SK-N-SH (cell line): ENCODE data around the gene VAV1. TPM values are rescaled to one million over a fixed set of nuclear protein-coding genes. Genes with fewer than 3 reads are reported as not detected.

Source experiments
- CTCF ChIA-PET: fragments of 300-600, 350-600 bp; formaldehyde crosslinking; extraction: SDS; loops from one replicate; lab custom pipeline; 2021; lab: Yijun Ruan, JAX
- POLR2A ChIA-PET: fragments of 350-600 bp; sonication (Branson Sonifier 250); formaldehyde crosslinking; extraction: SDS; loops from one replicate; lab custom pipeline; 2020; ENCODE audit warnings: antibody characterized with exemption, inconsistent platforms; lab: Yijun Ruan, JAX
- DNase-seq: peaks from one replicate; pipeline ENCODE4 v3.0.0; 2012
- H2AFZ ChIP-seq: fragments of 200-600 bp; sonication (generic); 2 replicates; pipeline ENCODE4 v1.8.1; 2016; ENCODE audit warnings: antibody characterized with exemption, mild to moderate bottlenecking, low read depth
- H3F3A ChIP-seq: fragments of 200-600 bp; sonication (generic); replicated peaks from 2 replicates; pipeline ENCODE3; 2016; ENCODE audit warnings: antibody characterized with exemption, mild to moderate bottlenecking; ENCODE audit not compliant: insufficient read depth
- H3K27ac ChIP-seq, 2 experiments: fragments of 200-500 bp in 1 of 2; fragments of 200-600 bp in 1 of 2; sonication (Bioruptor generic) in 1 of 2; sonication (generic), shearing (Covaris generic) in 1 of 2; 2 replicates each; pipeline versions ENCODE4 v1.5.1 to v1.6.1; 2014 to 2016; ENCODE audit warnings: low read depth in 2 of 2, inconsistent platforms in 1 of 2, low read length in 1 of 2, mild to moderate bottlenecking in 1 of 2, mixed read lengths in 1 of 2
- H3K27me3 ChIP-seq: fragments of 200-600 bp; sonication (generic), shearing (Covaris generic); 2 replicates; pipeline ENCODE4 v1.6.1; 2016; ENCODE audit warnings: mixed run types; ENCODE audit not compliant: insufficient read depth
- H3K36me3 ChIP-seq, 2 experiments: fragments of 200-500 bp in 1 of 2; fragments of 200-600 bp in 1 of 2; sonication (Bioruptor generic) in 1 of 2; sonication (generic) in 1 of 2; replicated peaks in 1 of 2; 2 replicates each; pipeline versions ENCODE3 to v1.5.1; 2014 to 2016; ENCODE audit warnings: low read length in 1 of 2, mild to moderate bottlenecking in 1 of 2; ENCODE audit not compliant: insufficient read depth in 2 of 2, control insufficient read depth in 1 of 2
- H3K4me1 ChIP-seq, 2 experiments: fragments of 200-500 bp in 1 of 2; fragments of 200-600 bp in 1 of 2; sonication (Bioruptor generic) in 1 of 2; sonication (generic), shearing (Covaris generic) in 1 of 2; 2 replicates each; pipeline versions ENCODE4 v1.5.1 to v1.6.1; 2014 to 2016; ENCODE audit warnings: low read depth in 1 of 2, low read length in 1 of 2, mixed run types in 1 of 2; ENCODE audit not compliant: insufficient read depth in 2 of 2, control insufficient read depth in 1 of 2
- H3K4me2 ChIP-seq: fragments of 200-600 bp; sonication (generic), shearing (Covaris generic); 2 replicates; pipeline ENCODE4 v1.6.1; 2017; ENCODE audit warnings: mixed run types
- H3K4me3 ChIP-seq, 2 experiments: fragments of 200-500 bp in 1 of 2; fragments of 200-600 bp in 1 of 2; sonication (Bioruptor generic) in 1 of 2; sonication (generic), shearing (Covaris generic) in 1 of 2; 2 replicates each; pipeline versions ENCODE4 v1.5.1 to v1.8.1; 2014 to 2016; ENCODE audit warnings: low read depth in 2 of 2, inconsistent platforms in 1 of 2, low read length in 1 of 2, mild to moderate bottlenecking in 1 of 2, mixed read lengths in 1 of 2, moderate library complexity in 1 of 2
- H3K79me2 ChIP-seq: fragments of 200-600 bp; sonication (generic); 2 replicates; pipeline ENCODE4 v1.8.1; 2017; ENCODE audit warnings: mild to moderate bottlenecking; ENCODE audit not compliant: insufficient read depth
- H3K9ac ChIP-seq: fragments of 200-600 bp; sonication (generic); 2 replicates; pipeline ENCODE4 v1.6.1; 2017; ENCODE audit warnings: mixed run types
- H3K9me2 ChIP-seq: fragments of 200-600 bp; sonication (generic); 2 replicates; pipeline ENCODE4 v1.6.1; 2017; ENCODE audit warnings: mixed run types
- H3K9me3 ChIP-seq: fragments of 200-600 bp; sonication (generic); 2 replicates; pipeline ENCODE4 v1.6.1; 2017; ENCODE audit warnings: mixed run types, mild to moderate bottlenecking, moderate library complexity
- H4K20me1 ChIP-seq: fragments of 200-600 bp; sonication (generic); 2 replicates; pipeline ENCODE4 v1.6.1; 2017; ENCODE audit warnings: mild to moderate bottlenecking, mixed run types; ENCODE audit not compliant: insufficient read depth
- CTCF ChIP-seq: fragments of 200-600 bp; sonication (generic); IDR thresholded peaks from 2 replicates; pipeline ENCODE4 v1.6.1; 2017; ENCODE audit warnings: antibody characterized with exemption, mild to moderate bottlenecking, moderate library complexity
- ELF1 ChIP-seq: IDR thresholded peaks from 2 replicates; pipeline ENCODE4 v1.4.0; 2012
- EP300 ChIP-seq, 2 experiments: IDR thresholded peaks; 2 replicates each; pipeline versions ENCODE4 v1.4.0 to v1.6.1; 2012; ENCODE audit warnings: borderline replicate concordance in 1 of 2, low read depth in 1 of 2, low read length in 1 of 2
- FOXJ3 ChIP-seq: sonication (generic); formaldehyde crosslinking; IDR thresholded peaks from 2 replicates; pipeline ENCODE4 v1.5.1; 2020; ENCODE audit warnings: mild to moderate bottlenecking, missing genetic modification reagents
- FOXM1 ChIP-seq: IDR thresholded peaks from 2 replicates; pipeline ENCODE4 v1.4.0; 2012; ENCODE audit warnings: low read depth, mild to moderate bottlenecking
- GABPA ChIP-seq: IDR thresholded peaks from 2 replicates; pipeline ENCODE4 v1.4.0; 2012; ENCODE audit warnings: low read depth, mild to moderate bottlenecking
- IRF3 ChIP-seq: fragments of 150-350 bp; IDR thresholded peaks from 2 replicates; pipeline ENCODE4 v1.6.1; 2016; ENCODE audit warnings: mild to moderate bottlenecking, low read depth, low read length
- MXI1 ChIP-seq: IDR thresholded peaks from 2 replicates; pipeline ENCODE4 v1.6.1; 2012; ENCODE audit warnings: mild to moderate bottlenecking, low read depth, low read length, improper control_type of control experiment
- NRF1 ChIP-seq: IDR thresholded peaks from 2 replicates; pipeline ENCODE4 v1.6.1; 2012; ENCODE audit warnings: low read depth, mild to moderate bottlenecking, low read length
- RAD21 ChIP-seq: IDR thresholded peaks from 2 replicates; pipeline ENCODE4 v1.6.1; 2012; ENCODE audit warnings: mild to moderate bottlenecking, low read length
- RCOR1 ChIP-seq: fragments of 150-350 bp; IDR thresholded peaks from 2 replicates; pipeline ENCODE4 v1.6.1; 2017; ENCODE audit warnings: antibody characterized with exemption, low read length
- REST ChIP-seq: IDR thresholded peaks from 2 replicates; pipeline ENCODE4 v1.6.1; 2012; ENCODE audit warnings: mild to moderate bottlenecking, low read depth, low read length, moderate library complexity
- RFX5 ChIP-seq: IDR thresholded peaks from 2 replicates; pipeline ENCODE4 v1.6.1; 2012; ENCODE audit warnings: mild to moderate bottlenecking, improper control_type of control experiment, low read length
- SMC3 ChIP-seq: IDR thresholded peaks from 2 replicates; pipeline ENCODE4 v1.6.1; 2012; ENCODE audit warnings: low read depth, low read length, improper control_type of control experiment
- TAF1 ChIP-seq: IDR thresholded peaks from 2 replicates; pipeline ENCODE4 v1.6.1; 2012; ENCODE audit warnings: low read depth, mild to moderate bottlenecking, low read length, moderate library complexity, borderline replicate concordance
- USF1 ChIP-seq: IDR thresholded peaks from 2 replicates; pipeline ENCODE4 v1.4.0; 2012; ENCODE audit warnings: low read depth, borderline replicate concordance
- YY1 ChIP-seq: IDR thresholded peaks from 2 replicates; pipeline ENCODE4 v1.4.0; 2012; ENCODE audit warnings: low read depth, mild to moderate bottlenecking
- ZBTB33 ChIP-seq: IDR thresholded peaks from 2 replicates; pipeline ENCODE4 v1.4.0; 2012; ENCODE audit warnings: low read depth, borderline replicate concordance
- WGBS: methylation state at CpG from one replicate; pipeline ENCODE4 v1.1.6; 2017; ENCODE audit warnings: low lambda C conversion rate; 5-methylcytosine and 5-hydroxymethylcytosine counted together
- polyA plus RNA-seq, 3 experiments: library from polyadenylated mRNA; depleted of rRNA; stranded (reverse); fragments of >200 nt; gene quantifications; 2 replicates each; pipeline ENCODE4 v1.2.3, GENCODE V29; 2012

Gene VAV1
- polyA plus RNA-seq, 1 of the 3 experiments (the other 2 are of a cell fraction), result 0.02 TPM

GRCh38 chr19:6861683-6862286 lies 89.3 kb downstream of the VAV1 start (continued):
- no peak for TF ChIP-seq ZBTB33
- TF ChIP-seq, all 33 proteins: peak for 0

- no peaks in the 10 kb centered on the region for H4K20me1 ChIP-seq
- no peak overlapping the region for H2AFZ ChIP-seq
- H3K4me1 ChIP-seq, result no peaks in the 10 kb centered on the region
- ChIA-PET CTCF (interaction anchor here (0.5 to 3.5 kb wide), 14 partner anchors 12 to 814 kb away, joined by 3 to 24 read pairs (median 4); partner anchors contain the start of gene GPR108), POLR2A (no interaction called here)
- no peaks in the 10 kb centered on the region for H3K79me2 ChIP-seq
- DNase-seq, result peak; percentile 65
- no peak overlapping the region for H3K27ac ChIP-seq
- no peak for TF ChIP-seq FOXJ3 (CRISPR knock-in tag)
- TF ChIP-seq EP300 (IDR thresholded peaks at IDR 0.05; ENCODE audit: borderline replicate concordance in 1 of 2, low read depth in 1 of 2, low read length in 1 of 2), result no peak
- TF ChIP-seq NRF1, result no peak
- peak; percentile 73 for TF ChIP-seq RAD21
- no peak for TF ChIP-seq RFX5
- TF ChIP-seq IRF3, result no peak
- TF ChIP-seq CTCF, result peak; percentile 75
- TF ChIP-seq TAF1, result no peak
- no peak for TF ChIP-seq ELF1
- no peak for TF ChIP-seq MXI1
- no peak for TF ChIP-seq YY1
- no peak for TF ChIP-seq RCOR1
- no peak for TF ChIP-seq REST
- TF ChIP-seq FOXM1, result no peak
- no peak for TF ChIP-seq GABPA
- peak; percentile 53 for TF ChIP-seq SMC3
- TF ChIP-seq USF1, result no peak
- TF ChIP-seq, all 33 proteins: peak for 3
- H3K27me3 ChIP-seq, result peaks cover 47% of the 10 kb centered on the region; the same call in 1 of the 2 replicates
- H3K36me3 ChIP-seq, result no peaks in the 10 kb centered on the region
- no peak overlapping the region for H3K9ac ChIP-seq
- no peaks in the 10 kb centered on the region for H3F3A ChIP-seq
- peak overlapping the region in 1 of 2 experiments; percentile 29; a peak in 1 of 4 replicates for H3K4me3 ChIP-seq
- no peaks in the 10 kb centered on the region for H3K9me2 ChIP-seq
- WGBS, result 11% methylated on average over 16 of the region's 16 CpGs
- no peak overlapping the region for H3K4me2 ChIP-seq
- H3K9me3 ChIP-seq, result no peaks in the 10 kb centered on the region
Measured at GRCh38 chr19:6862673-6863078, 90.2 kb downstream of the VAV1 start.
